Activated CD4-positive, alpha-beta T cell treated with anti-CD3 and anti-CD28 coated beads, Interleukin-2, amount 50 U/mL, for 48 hours (primary cell): ENCODE results near the gene VARS2.
"Not testable (repeated sequence)": the region's sequence is repeated elsewhere in the genome, so short reads cannot be mapped to it uniquely, and the experiment has no call there.

ENCODE experiments used
- DNase-seq, 2 experiments: peaks; one replicate each; pipeline ENCODE4 v3.0.0-alpha.2; 2020

The VARS2 gene

DNA sequence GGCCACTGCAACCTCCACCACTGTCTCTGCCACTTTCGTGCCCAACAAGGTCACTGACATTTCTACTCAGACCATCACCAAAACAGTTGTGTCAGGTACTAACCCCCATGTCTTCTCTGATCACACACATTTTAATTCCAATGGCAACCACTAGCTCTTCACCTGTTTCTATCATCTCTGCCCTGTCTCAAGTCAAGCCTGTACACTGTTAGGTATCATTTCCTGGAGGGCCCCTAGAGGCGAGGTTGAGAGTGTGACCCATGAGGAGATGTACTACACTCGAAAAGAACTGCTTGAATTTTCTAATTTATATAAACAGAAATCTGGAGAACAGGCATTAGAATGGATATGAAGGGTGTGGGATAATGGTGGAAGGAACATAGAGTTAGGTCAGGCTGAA is 52.1 kb downstream of the VARS2 start:
- no peak for DNase-seq

DNA sequence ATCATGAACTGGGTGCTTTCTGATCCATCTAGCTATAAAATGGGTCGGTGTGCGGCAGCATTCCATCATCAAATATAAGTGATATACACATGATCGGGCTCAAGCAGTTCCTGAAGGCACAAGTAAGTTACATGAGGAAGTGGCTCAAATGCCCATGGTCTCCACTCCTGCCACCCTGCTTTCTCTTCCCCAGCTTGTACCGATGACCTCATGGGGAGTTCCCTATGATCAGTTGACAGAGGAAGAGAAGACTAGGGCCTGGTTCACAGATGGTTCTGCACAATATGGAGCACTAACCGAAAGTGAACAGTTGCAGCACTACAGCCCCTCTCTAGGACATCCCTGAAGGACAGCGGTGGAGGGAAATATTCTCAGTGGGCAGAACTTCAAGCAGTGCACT is 55.1 kb downstream of the VARS2 start:
- not testable (repeated sequence) for DNase-seq

DNA sequence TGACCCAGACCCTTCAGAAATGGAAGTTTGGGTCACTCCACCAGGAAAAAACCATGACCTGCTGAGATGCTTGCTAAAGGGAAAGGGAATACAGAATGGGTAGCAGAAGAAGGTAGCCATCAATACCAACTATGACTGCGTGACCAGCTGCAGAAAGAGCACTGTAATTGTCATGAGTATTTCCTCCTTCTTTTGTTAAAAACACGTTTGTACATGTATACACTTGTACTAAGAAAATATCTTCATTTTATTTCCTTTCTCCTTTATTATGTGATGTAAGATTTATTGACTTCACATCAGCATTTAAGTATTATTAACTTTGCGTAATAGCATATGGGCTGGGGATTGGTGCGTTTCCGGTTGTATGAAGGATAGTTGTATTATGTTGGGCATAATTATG is 56.9 kb downstream of the VARS2 start:
- no peak for DNase-seq

DNA sequence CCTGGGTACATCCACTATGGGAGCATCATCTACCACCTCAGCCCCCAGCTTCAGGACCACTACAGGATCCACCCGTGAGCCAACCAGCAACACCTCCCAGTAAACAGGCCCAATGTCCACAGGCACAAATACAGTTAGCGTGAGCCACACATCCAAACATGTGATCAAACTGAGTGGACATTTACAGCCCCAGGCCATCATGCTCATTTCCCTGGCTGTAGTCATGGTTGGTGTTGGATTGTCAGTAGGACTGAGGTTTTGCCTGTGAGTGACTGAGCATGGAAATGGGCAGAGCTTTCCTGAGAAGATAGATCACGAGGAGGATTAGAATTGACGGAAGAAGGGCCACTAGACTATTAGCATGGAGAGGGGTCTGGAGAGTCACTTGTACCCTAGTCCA is 58.8 kb downstream of the VARS2 start:
- no peak for DNase-seq

DNA sequence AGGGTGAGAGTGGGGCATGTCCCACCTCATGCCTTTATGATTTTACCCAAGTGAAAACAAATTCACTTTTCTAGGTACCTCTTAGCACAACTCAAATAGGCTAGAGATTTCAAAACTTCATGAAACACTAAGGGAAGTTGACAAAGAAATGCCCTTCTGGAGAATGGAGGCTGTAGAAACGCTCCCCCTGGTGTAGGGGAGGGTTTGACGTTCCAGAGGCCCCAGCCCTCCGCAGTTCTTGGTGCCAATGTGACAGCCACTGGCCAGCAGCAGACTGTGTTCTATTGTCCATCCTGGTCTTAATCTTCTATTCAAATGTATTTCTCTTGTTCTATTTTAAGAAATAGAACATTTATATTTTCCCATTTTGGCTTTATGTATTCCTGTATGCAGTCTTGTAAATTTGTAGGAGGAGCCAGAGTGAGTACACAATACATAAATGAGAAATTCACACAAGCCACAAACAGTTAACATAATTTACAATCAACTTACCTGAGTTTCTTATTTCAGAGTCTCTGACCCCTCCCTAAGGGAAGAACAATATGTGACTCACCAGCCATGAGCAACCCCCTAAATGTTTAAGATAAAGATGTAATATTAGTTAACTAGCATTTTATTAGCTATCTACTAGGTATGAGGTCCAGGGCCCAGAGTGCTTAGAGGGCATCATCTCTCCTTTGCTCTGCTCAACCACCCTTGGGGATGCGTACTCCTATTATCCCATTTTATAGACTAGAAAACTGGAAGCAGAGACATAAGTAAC is 60.6 kb downstream of the VARS2 start:
- no peak for DNase-seq
